Measurements from ENCODE around the gene UBR1.
"Not testable (repeated sequence)": the region's sequence is repeated elsewhere in the genome, so short reads cannot be mapped to it uniquely, and the experiment has no call there.

The UBR1 gene

DNA sequence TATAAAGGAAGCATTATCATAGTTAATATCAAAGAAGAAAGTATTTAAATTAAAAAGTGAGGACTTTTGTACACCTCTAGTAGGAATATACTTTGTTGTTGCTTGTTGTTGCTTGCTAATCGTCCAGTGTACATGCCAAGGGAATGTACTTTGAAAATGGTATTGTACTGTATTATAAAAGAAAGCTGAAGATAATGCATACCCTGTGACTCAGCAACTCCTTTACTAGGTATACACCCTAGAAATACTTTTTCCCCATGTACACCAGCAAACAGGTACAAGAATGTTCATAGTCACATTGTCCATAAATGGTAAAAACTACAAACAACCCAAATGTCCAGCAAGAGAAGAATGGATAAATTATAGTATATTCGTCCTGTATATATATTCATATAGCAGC is 197.3 kb downstream of the UBR1 start:
- TF ChIP-seq, protein P1, sequence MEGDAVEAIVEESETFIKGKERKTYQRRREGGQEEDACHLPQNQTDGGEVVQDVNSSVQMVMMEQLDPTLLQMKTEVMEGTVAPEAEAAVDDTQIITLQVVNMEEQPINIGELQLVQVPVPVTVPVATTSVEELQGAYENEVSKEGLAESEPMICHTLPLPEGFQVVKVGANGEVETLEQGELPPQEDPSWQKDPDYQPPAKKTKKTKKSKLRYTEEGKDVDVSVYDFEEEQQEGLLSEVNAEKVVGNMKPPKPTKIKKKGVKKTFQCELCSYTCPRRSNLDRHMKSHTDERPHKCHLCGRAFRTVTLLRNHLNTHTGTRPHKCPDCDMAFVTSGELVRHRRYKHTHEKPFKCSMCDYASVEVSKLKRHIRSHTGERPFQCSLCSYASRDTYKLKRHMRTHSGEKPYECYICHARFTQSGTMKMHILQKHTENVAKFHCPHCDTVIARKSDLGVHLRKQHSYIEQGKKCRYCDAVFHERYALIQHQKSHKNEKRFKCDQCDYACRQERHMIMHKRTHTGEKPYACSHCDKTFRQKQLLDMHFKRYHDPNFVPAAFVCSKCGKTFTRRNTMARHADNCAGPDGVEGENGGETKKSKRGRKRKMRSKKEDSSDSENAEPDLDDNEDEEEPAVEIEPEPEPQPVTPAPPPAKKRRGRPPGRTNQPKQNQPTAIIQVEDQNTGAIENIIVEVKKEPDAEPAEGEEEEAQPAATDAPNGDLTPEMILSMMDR (IDR thresholded peaks at IDR 0.05) = no peak
- TF ChIP-seq ZFX (IDR thresholded peaks at IDR 0.05; ENCODE audit: borderline replicate concordance) = no peak
- H3K27ac ChIP-seq = no peak overlapping the region

- no peak overlapping the region for H3K27ac ChIP-seq
- no peak for TF ChIP-seq ZFX (IDR thresholded peaks at IDR 0.05; ENCODE audit: borderline replicate concordance)
- TF ChIP-seq, protein P1 (IDR thresholded peaks at IDR 0.05) = no peak
Observed at GRCh38 chr15:42903388-42904324, 202.2 kb downstream of the UBR1 start.

DNA sequence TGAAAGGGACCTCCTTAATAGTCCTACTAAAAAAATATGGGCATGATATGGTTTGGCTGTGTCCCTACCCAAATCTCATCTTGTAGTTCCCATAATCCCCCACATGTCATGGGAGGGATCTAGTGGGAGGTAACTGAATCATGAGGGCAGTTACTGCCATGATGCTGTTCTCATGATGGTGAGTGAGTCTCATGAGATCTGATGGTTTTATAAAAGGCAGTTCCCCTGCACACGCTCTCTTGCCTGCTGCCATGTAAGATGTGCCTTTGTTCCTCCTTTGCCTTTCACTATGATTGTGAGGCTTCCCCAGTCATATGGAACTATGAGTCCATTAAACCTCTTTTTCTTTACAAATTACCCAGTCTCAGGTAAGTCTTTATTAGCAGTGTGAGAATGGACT is 211.9 kb downstream of the UBR1 start:
- H3K27ac ChIP-seq = not testable (repeated sequence)

Measured in 22Rv1 (cell line).